Upper lobe of left lung (tissue), 6 donors: ENCODE measurements around the gene UBE2C. TPM values are rescaled to one million over a fixed set of nuclear protein-coding genes. Genes with fewer than 3 reads are reported as not detected.

ENCODE experiments used
- ATAC-seq, 2 donors: fragments of 200-7000 bp; cut with Tn5 transposase; one replicate each; pipeline ENCODE4 v1.9.1; 2022; ENCODE audit warnings: mild to moderate bottlenecking in 2 of 2, moderate library complexity in 2 of 2; ENCODE audit not compliant: low FRiP score in 2 of 2
- DNase-seq, 2 donors: peaks; one replicate each; pipeline ENCODE4 v3.0.0-alpha.2; 2019 to 2020
- H3K27ac ChIP-seq, 4 donors: fragments of 200-600 bp; sonication (generic); one replicate each; pipeline ENCODE4 v1.5.1; 2016 to 2019
- H3K27me3 ChIP-seq, 4 donors: fragments of 200-600 bp; sonication (generic); one replicate each; pipeline ENCODE4 v1.5.1; 2017 to 2019
- H3K36me3 ChIP-seq, 4 donors: fragments of 200-600 bp; sonication (generic); one replicate each; pipeline ENCODE4 v1.5.1; 2016 to 2019
- H3K4me1 ChIP-seq, 4 donors: fragments of 200-600 bp; sonication (generic); one replicate each; pipeline ENCODE4 v1.5.1; 2018 to 2019
- H3K4me3 ChIP-seq, 4 donors: fragments of 200-600 bp; sonication (generic); one replicate each; pipeline ENCODE4 v1.5.1; 2017 to 2019; ENCODE audit warnings: mild to moderate bottlenecking in 2 of 4, moderate library complexity in 1 of 4
- H3K9me3 ChIP-seq, 4 donors: fragments of 200-600 bp; sonication (generic); one replicate each; pipeline ENCODE4 v1.5.1; 2018 to 2019
- CTCF ChIP-seq, 6 experiments: fragments of 450-650 bp in 4 of 6; fragments of 200-600 bp in 2 of 6; sonication (generic) in 2 of 6; IDR thresholded peaks; one replicate each; pipeline ENCODE4 v1.5.1; 2016 to 2019; ENCODE audit warnings: antibody characterized with exemption in 6 of 6
- EP300 ChIP-seq, 4 donors: sonication (generic); formaldehyde crosslinking; IDR thresholded peaks; one replicate each; pipeline ENCODE4 v1.5.1; 2017; ENCODE audit warnings: antibody characterized with exemption in 4 of 4, control low read depth in 2 of 4
- POLR2A ChIP-seq, 4 donors: fragments of 450-650 bp; IDR thresholded peaks; one replicate each; pipeline ENCODE4 v1.5.1; 2016 to 2017; ENCODE audit warnings: antibody characterized with exemption in 4 of 4, mild to moderate bottlenecking in 2 of 4
- POLR2AphosphoS5 ChIP-seq, 2 donors: sonication (generic); formaldehyde crosslinking; IDR thresholded peaks; one replicate each; pipeline ENCODE4 v1.5.1; 2017; ENCODE audit warnings: antibody characterized with exemption in 2 of 2
- WGBS, 2 donors: methylation state at CpG; one replicate each; pipeline ENCODE4 v1.1.5; 2017 to 2018; 5-methylcytosine and 5-hydroxymethylcytosine counted together
- total RNA-seq, 6 donors: library from RNA; depleted of rRNA in 4 of 6; stranded (reverse); fragments of >200 nt in 4 of 6; gene quantifications; one replicate each; pipeline versions ENCODE4 v1.1.0 to v1.2.1, GENCODE V29; 2016 to 2021
- donor health status: DM: no; HTN: no; CAD: no; lungs with moderate emphysema.
- donor health status: DM: no; HTN: yes; CAD: no; lungs with severe emphysema.

The UBE2C gene
- total RNA-seq, 6 donors from 2014 or later = 1.1 to 12.5 (median 3.5) TPM; not detected in 2

- DNase-seq = no peak
- no peak for TF ChIP-seq POLR2AphosphoS5 (IDR thresholded peaks at IDR 0.05)
- TF ChIP-seq EP300 (IDR thresholded peaks at IDR 0.05) = no peak
- no peak for TF ChIP-seq CTCF (IDR thresholded peaks at IDR 0.05)
- no peak for TF ChIP-seq POLR2A (IDR thresholded peaks at IDR 0.05)
- H3K27ac ChIP-seq = peak overlapping the region in 1 of 4 donors; percentile 8
- H3K9me3 ChIP-seq = no peaks in the 10 kb centered on the region
- H3K4me3 ChIP-seq = no peak overlapping the region
- no peak for ATAC-seq
- H3K4me1 ChIP-seq = peaks cover 30 to 40% (median 34%) of the 10 kb centered on the region in 4 donors
- peaks cover 0 to 26% (median 17%) of the 10 kb centered on the region in 4 donors for H3K36me3 ChIP-seq
- 14 to 38% methylated on average over 1 of the region's 1 CpG for WGBS, 2 donors
- H3K27me3 ChIP-seq = no peaks in the 10 kb centered on the region
Measured at GRCh38 chr20:45836841-45837240, 24.4 kb downstream of the UBE2C start.

DNA sequence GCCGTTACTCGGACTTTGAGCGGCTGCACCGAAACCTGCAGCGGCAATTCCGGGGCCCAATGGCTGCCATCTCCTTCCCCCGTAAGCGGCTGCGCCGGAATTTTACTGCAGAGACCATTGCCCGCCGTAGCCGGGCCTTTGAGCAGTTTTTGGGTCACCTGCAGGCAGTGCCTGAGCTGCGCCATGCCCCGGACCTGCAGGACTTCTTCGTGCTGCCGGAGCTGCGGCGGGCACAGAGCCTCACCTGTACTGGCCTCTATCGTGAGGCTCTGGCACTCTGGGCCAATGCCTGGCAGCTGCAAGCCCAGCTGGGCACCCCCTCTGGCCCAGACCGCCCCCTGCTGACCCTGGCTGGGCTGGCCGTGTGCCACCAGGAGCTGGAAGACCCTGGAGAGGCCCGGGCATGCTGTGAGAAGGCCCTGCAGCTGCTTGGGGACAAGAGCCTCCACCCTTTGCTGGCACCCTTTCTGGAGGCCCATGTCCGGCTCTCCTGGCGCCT lies 28.3 kb downstream of the UBE2C start:
- WGBS, 2 donors = 94 to 97% methylated on average over 15 to 20 of the region's 25 CpGs
- Histone ChIP-seq H3K36me3 (peaks cover 16 to 65% (median 49%) of the 10 kb centered on the region in 4 donors), H3K4me1 (peaks cover 3 to 9% (median 7%) of the 10 kb centered on the region in 4 donors), H3K27me3 (no peaks in the 10 kb centered on the region), H3K4me3 (no peak overlapping the region), H3K9me3 (no peaks in the 10 kb centered on the region), H3K27ac (no peak overlapping the region)
- DNase-seq (peak in 1 of 2 donors; percentile 70), ATAC-seq (peak in 1 of 2 donors; percentile 16)
- TF ChIP-seq EP300 (IDR thresholded peaks at IDR 0.05) (no peak), POLR2AphosphoS5 (IDR thresholded peaks at IDR 0.05) (no peak), POLR2A (IDR thresholded peaks at IDR 0.05) (no peak), CTCF (IDR thresholded peaks at IDR 0.05) (no peak)

DNA sequence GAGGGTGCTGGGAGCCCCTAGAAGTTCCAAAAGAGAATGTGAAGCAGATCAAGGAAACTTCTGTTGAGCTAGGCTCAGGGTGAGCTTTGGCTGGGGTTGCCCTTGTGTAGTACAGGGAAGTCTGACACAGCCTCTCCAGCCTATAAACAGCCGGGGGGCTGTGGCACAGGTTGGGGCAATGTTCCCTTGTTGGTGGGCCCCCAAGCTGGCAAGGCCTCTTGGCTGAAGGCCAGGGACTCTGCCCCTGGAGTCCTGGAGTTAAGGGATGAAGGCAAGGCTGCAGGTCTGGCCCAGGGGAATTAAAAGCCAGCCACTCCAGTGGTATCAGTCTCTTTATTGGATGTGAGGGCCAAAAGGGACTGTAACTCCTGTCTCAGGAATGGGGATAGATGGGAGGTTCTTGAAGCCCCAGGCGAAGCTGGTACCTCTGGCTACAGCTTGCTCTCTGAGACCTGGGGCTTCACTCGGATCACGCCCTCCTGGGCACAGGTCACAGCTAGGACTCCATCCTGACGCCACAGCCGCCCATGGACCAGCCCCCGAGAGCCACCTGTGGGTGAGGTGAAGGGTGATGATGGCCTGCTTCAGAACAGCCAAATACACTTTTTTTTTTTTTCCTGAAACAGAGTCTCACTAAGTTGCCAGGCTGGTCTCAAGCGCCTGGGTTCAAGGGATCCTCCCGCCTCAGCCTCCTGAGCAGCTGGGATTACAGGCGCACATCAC lies 29.1 kb downstream of the UBE2C start:
- TF ChIP-seq POLR2A (IDR thresholded peaks at IDR 0.05) (no peak), EP300 (IDR thresholded peaks at IDR 0.05) (no peak), CTCF (IDR thresholded peaks at IDR 0.05) (no peak), POLR2AphosphoS5 (IDR thresholded peaks at IDR 0.05) (no peak)
- H3K4me1 ChIP-seq = peaks cover 0 to 6% (median 3%) of the 10 kb centered on the region in 4 donors
- DNase-seq = no peak
- 86 to 96% methylated on average over 7 to 10 of the region's 10 CpGs for WGBS, 2 donors
- no peaks in the 10 kb centered on the region for H3K27me3 ChIP-seq
- H3K4me3 ChIP-seq = no peak overlapping the region
- H3K27ac ChIP-seq = peak overlapping the region in 1 of 4 donors; percentile 26
- no peaks in the 10 kb centered on the region for H3K9me3 ChIP-seq
- H3K36me3 ChIP-seq = peaks cover 16 to 74% (median 54%) of the 10 kb centered on the region in 4 donors
- ATAC-seq = no peak

DNA sequence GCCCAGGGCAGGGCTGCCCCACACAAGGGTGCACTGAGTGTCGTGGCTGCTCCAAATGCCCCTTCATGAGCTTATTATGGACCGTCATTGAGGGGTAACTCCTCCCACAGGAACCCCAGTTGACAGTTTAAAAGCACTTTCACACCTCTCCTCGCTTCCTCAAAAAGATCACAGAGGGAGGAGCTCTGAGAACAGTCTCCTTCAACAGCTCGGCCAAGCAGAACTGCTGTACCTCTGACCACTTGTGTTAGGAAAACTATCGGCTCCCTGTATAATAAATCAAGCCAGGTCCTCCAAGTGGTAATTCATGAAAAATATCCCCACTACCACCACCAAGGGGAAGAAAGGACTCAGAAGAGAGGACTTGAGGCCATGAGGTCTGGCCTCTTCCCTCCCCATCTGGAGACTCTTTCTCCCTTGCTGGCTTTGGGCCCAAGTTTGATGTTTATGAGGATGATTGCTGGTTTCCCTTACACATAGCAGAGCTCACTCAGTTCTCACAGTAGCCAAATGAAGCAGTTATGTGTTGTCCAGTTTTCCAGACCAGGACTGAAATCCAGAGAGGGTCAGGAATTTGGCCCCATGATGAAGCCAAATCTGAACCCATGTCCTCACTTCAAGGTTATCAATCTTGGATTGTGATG lies 29.8 kb downstream of the UBE2C start:
- ATAC-seq = peak; percentile 5 to 43
- peaks cover 19 to 81% (median 57%) of the 10 kb centered on the region in 4 donors for H3K36me3 ChIP-seq
- WGBS, 2 donors = 32 to 34% methylated on average over 5 of the region's 5 CpGs
- peaks cover 0 to 6% (median under 1%) of the 10 kb centered on the region in 4 donors for H3K4me1 ChIP-seq
- no peak for TF ChIP-seq EP300 (IDR thresholded peaks at IDR 0.05)
- TF ChIP-seq POLR2A (IDR thresholded peaks at IDR 0.05) = no peak
- no peak for TF ChIP-seq POLR2AphosphoS5 (IDR thresholded peaks at IDR 0.05)
- no peak for TF ChIP-seq CTCF (IDR thresholded peaks at IDR 0.05)
- H3K27ac ChIP-seq = peak overlapping the region in 2 of 4 donors; percentile 24 to 26
- no peaks in the 10 kb centered on the region for H3K27me3 ChIP-seq
- no peak for DNase-seq
- no peak overlapping the region for H3K4me3 ChIP-seq
- no peaks in the 10 kb centered on the region for H3K9me3 ChIP-seq
